Activated naive CD8-positive, alpha-beta T cell treated with anti-CD3 and anti-CD28 coated beads for 36 hours (primary cell): ENCODE results near the gene TMEM108. TPM values are rescaled to one million over a fixed set of nuclear protein-coding genes. Genes with fewer than 3 reads are reported as not detected.

Source experiments
- DNase-seq: peaks from one replicate; pipeline ENCODE4 v3.0.0; 2021
- H3K27ac Mint-ChIP-seq: one replicate; pipeline ENCODE4 v1.8.0; 2022; ENCODE audit warnings: mild to moderate bottlenecking, moderate library complexity, mixed read lengths
- H3K27me3 Mint-ChIP-seq: one replicate; pipeline ENCODE4 v1.8.0; 2022; ENCODE audit warnings: mild to moderate bottlenecking, mixed read lengths
- H3K36me3 Mint-ChIP-seq: one replicate; pipeline ENCODE4 v1.8.0; 2021; ENCODE audit warnings: mild to moderate bottlenecking, mixed read lengths
- H3K4me1 Mint-ChIP-seq: one replicate; pipeline ENCODE4 v1.8.0; 2021; ENCODE audit warnings: mixed read lengths
- H3K4me3 Mint-ChIP-seq: one replicate; pipeline ENCODE4 v1.8.0; 2022; ENCODE audit warnings: mild to moderate bottlenecking, moderate library complexity, mixed read lengths
- H3K9me3 Mint-ChIP-seq: one replicate; pipeline ENCODE4 v1.8.0; 2022; ENCODE audit warnings: mixed read lengths
- total RNA-seq, 2 experiments: library from RNA; stranded (reverse); gene quantifications; one replicate each; pipeline ENCODE4 v1.2.3, GENCODE V29; 2021

TMEM108 gene
- total RNA-seq, 2 experiments from 2014 or later, result not detected

DNA sequence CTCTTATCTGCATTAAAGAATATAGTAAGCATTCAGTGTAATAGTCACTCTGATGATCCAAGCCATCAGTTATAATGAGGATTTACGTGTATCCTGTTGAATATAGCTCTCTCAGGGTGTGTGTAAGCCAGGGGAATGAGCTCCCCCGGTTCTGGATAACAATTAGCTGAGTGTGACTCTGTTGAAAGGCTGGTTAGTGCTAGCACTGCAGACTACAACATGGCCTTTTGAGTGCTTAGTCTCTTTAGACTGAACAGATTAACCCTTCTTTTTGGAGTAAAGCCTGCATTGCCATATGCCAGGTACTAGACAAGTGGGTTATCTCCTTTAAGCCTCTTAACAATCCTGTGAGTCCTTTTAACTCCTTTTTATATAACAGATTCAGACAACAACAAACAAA lies 119.5 kb downstream of the TMEM108 start:
- H3K4me3 Mint-ChIP-seq, result no peak overlapping the region
- no peaks in the 10 kb centered on the region for H3K36me3 Mint-ChIP-seq
- H3K4me1 Mint-ChIP-seq, result no peaks in the 10 kb centered on the region
- H3K27ac Mint-ChIP-seq, result no peak overlapping the region
- H3K9me3 Mint-ChIP-seq, result peaks cover 3% of the 10 kb centered on the region
- H3K27me3 Mint-ChIP-seq, result peaks cover 9% of the 10 kb centered on the region
- no peak for DNase-seq

DNA sequence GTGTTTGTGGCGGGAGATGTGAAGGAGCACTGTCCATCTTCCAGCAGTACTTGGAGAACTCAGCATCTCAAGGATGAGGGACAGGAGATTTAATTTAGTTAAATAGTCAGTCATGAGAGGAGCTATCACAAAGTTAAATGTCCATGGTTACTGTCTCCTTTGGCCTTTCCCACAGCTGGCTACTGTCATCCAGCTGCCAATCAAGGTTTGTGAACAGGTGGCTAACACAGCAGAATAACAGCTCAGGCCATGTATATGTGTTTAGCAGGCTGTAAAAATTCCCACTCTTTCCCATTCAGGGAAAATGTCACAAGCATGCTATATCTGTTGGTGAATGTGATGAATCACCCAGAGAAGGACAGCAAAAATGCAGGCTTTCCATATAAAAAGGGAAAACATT lies 120.5 kb downstream of the TMEM108 start:
- H3K27ac Mint-ChIP-seq, result no peak overlapping the region
- H3K4me3 Mint-ChIP-seq, result no peak overlapping the region
- no peaks in the 10 kb centered on the region for H3K36me3 Mint-ChIP-seq
- peaks cover 3% of the 10 kb centered on the region for H3K9me3 Mint-ChIP-seq
- DNase-seq, result no peak
- peaks cover 9% of the 10 kb centered on the region for H3K27me3 Mint-ChIP-seq
- no peaks in the 10 kb centered on the region for H3K4me1 Mint-ChIP-seq

DNA sequence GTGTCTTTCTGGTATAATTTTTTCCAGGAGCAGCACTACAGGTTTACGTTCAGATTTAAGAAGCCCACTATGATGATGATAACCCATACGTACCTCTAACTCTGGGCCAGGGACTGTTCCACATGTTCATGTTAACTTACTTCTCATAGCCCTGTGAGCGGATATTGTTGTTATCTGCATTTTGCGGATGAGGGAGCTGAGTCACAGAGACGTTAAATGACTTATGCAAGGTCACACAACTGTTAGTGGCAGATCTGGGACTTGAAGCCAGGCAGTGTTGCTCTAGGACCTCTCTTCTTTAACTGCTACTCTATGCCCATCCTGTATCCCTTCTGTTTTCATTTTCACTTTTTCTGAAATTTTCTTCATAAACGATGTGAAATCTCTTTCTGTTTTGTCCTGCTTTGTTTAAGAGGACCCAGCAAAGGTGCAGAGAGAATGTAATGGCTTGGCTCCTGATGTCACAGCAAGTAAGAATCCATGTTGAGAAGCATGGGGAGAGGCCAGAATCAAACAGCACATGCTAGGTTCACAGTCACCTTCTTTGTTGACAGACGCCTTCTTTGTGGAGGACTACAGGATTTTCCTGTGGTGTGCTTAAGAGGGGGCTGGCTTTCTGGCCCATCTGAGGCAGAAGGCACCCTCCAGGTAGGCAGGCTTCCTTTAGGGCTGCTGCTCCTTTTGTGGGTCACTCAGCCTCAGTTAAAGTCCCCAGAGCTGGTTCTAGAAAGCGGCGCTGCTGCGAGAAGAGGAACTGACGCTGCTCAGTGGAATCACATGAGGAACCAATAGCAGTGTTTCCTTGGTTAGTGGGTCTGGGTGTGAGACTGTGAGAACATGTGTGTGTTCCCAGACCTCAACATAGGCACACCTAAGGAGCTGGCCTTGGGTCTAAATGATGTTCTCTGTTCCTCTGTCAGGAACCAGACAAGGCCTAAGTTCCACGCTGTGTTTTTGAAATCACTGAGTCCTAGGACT lies 121.6 kb downstream of the TMEM108 start:
- Mint-ChIP-seq H3K27ac (no peak overlapping the region), H3K36me3 (no peaks in the 10 kb centered on the region), H3K27me3 (peaks cover 9% of the 10 kb centered on the region), H3K4me1 (no peaks in the 10 kb centered on the region), H3K9me3 (peaks cover 2% of the 10 kb centered on the region), H3K4me3 (no peak overlapping the region)
- no peak for DNase-seq

DNA sequence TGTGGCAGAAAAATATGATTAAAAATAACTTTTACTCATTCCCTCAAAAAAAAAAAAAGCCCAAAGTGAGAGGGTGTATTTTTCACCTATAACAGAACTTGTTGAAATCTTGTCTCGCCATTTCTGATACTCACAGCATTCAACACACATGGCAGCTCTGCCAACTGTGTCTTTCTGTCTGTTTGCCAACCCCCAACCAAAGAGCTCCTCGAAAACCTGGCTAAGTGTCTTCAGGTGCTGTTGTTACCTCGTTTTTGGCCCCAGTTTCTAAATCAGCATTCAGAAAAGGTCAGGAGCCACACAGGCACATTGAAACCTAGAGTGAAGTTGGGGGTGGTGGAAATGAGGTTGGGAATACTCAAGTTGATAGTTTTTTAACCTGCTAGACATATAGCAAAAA lies 123.5 kb downstream of the TMEM108 start:
- no peaks in the 10 kb centered on the region for H3K36me3 Mint-ChIP-seq
- DNase-seq, result no peak

DNA sequence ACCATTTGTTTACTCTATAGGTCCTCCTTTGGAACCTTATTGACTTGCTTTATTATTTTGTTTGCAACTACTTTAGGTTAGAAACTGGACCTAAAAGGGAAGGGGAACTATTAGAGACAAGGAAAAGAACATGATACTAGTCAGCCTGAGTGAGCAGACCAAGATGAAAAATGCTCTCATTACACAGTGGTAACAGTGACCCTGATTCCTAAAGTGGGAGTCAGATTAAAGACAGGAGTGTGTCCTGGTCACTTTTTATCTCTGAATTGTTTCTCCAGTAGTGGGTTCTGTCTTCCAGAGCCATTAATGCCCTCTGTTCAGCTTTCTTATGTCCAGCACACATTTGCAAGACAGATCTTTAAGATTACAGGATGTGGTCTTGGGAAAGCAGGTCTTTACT lies 124.1 kb downstream of the TMEM108 start:
- DNase-seq, result no peak
- H3K4me1 Mint-ChIP-seq, result no peaks in the 10 kb centered on the region
- no peak overlapping the region for H3K27ac Mint-ChIP-seq

More for the DNA sequence above, 123.5 kb downstream of the TMEM108 start:
- H3K27ac Mint-ChIP-seq, result no peak overlapping the region
- no peaks in the 10 kb centered on the region for H3K4me1 Mint-ChIP-seq
- H3K4me3 Mint-ChIP-seq, result no peak overlapping the region
- H3K27me3 Mint-ChIP-seq, result peaks cover 9% of the 10 kb centered on the region
- H3K9me3 Mint-ChIP-seq, result no peaks in the 10 kb centered on the region

DNA sequence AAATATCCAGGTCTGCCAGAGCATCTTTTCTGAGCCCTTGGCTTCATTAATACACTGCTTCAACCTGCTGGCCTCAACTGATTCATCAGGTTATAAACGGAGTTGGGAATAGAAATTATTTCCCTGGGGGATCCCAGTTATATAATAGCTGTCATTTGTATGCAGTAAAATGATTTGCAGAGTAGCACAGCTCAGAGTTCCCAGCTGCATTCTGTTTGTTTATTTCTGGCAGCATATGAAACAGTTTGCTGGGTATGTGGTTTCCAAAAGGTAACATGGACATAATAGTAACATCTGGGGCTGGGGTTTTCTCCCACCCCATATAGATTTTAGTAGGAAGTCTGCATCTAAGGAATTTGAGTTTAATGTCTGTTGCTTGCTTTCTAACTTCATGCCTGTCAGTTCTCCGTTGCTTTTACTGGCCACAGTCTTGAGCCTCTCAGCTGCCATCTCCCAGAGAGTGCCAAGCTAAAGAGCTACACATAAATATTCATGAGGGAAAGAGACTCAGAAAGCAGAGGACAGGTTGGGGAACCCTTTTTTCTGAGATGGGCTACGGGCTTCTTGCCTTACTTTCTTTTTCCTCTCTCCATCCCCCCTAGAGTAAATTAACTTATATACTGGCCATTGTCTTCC lies 124.6 kb downstream of the TMEM108 start:
- Mint-ChIP-seq H3K4me3 (no peak overlapping the region), H3K4me1 (no peaks in the 10 kb centered on the region), H3K36me3 (no peaks in the 10 kb centered on the region), H3K27me3 (peaks cover 8% of the 10 kb centered on the region), H3K9me3 (no peaks in the 10 kb centered on the region), H3K27ac (no peak overlapping the region)
- no peak for DNase-seq

More for the DNA sequence above, 124.1 kb downstream of the TMEM108 start:
- no peaks in the 10 kb centered on the region for H3K36me3 Mint-ChIP-seq
- H3K4me3 Mint-ChIP-seq, result no peak overlapping the region
- no peaks in the 10 kb centered on the region for H3K9me3 Mint-ChIP-seq
- H3K27me3 Mint-ChIP-seq, result peaks cover 9% of the 10 kb centered on the region

DNA sequence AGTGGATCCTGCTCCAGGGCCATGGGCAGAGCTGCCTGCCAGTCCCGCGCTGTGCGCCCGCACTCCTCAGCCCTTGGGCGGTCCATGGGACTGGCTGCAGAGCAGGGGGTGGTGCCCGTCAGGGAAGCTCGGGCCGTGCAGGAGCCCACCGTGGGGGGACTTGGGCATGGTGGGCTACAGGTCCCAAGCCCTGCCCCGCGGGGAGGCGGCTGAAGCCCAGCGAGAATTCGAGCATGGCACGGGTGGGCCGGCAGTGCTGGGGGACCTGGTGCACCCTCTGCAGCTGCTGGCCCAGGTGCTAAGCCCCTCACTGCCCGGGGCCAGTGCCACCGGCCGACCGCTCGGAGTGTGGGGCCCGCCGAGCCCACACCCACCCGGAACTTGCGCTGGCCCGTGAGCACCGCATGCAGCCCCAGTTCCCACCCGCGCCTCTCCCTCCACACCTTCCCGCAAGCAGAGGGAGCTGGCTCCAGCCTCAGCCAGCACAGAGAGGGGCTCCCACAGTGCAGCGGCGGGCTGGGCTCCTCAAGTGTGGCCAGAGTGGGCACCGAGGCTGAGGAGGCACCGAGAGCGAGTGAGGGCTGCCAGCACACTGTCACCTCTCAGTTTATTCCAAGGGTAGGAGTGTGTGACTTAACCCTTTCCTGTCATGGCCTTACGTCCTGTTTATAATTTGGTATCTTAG lies 129.3 kb downstream of the TMEM108 start:
- Mint-ChIP-seq H3K27me3 (peaks cover 15% of the 10 kb centered on the region), H3K4me1 (peaks cover 2% of the 10 kb centered on the region), H3K27ac (no peak overlapping the region), H3K4me3 (no peak overlapping the region), H3K36me3 (no peaks in the 10 kb centered on the region), H3K9me3 (no peaks in the 10 kb centered on the region)
- DNase-seq, result no peak

DNA sequence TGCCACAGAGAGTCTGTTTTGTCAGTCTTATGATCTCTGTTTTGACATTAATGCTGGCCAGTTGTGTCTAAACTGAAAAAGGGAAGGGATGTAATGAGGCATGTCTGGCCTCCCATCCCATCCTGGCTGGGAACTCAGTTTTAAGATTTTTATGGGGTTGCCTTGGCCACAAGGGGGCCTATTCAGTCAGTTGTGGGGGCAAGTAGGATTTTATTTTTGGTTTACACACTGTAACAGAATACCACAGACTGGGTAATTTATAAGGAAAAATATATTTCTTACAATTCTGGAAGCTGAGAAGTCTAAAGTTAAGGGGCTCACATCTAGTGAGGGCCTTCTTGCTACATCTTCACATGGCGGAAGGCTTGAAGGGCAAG lies 129.8 kb downstream of the TMEM108 start:
- Mint-ChIP-seq H3K27ac (no peak overlapping the region), H3K36me3 (no peaks in the 10 kb centered on the region), H3K27me3 (peaks cover 18% of the 10 kb centered on the region), H3K9me3 (no peaks in the 10 kb centered on the region), H3K4me1 (peaks cover 2% of the 10 kb centered on the region), H3K4me3 (no peak overlapping the region)
- DNase-seq, result no peak

DNA sequence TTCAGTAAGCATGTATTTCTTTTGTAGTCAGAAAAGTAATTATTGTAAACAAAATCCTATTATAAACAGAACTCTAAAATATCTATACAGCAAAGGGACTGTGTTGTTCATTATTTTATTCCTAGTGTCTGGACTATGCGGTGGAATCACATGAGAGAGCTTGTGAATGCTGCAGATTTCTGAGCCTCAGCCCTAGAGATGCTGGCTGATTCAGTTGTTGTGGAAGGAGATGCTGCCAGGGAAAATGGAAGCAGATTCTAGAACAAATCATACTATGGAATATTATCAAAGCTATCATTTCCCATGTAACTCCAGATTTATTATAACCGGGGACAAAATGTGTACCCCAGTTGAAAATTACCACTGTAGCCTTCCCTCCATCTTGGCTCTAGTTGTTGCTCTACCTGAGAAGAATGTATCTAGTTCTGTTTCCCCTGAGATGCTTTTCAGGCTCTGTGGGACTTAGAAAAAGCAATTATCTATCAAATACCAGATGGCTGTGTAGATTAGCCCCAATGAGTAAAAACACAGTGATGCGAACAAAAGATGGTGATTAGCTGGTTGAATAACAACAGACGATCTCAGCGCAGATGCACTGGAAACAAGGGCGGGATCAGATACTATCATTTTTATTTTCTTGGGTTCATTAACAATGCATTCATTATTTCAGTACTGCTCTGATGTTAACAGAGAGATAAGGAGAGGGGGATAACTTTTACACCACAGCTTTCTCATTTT lies 131.3 kb downstream of the TMEM108 start:
- H3K4me1 Mint-ChIP-seq, result peaks cover 2% of the 10 kb centered on the region
- no peak overlapping the region for H3K27ac Mint-ChIP-seq
- no peak for DNase-seq
- H3K27me3 Mint-ChIP-seq, result peaks cover 20% of the 10 kb centered on the region
- no peak overlapping the region for H3K4me3 Mint-ChIP-seq
- no peaks in the 10 kb centered on the region for H3K9me3 Mint-ChIP-seq
- no peaks in the 10 kb centered on the region for H3K36me3 Mint-ChIP-seq

DNA sequence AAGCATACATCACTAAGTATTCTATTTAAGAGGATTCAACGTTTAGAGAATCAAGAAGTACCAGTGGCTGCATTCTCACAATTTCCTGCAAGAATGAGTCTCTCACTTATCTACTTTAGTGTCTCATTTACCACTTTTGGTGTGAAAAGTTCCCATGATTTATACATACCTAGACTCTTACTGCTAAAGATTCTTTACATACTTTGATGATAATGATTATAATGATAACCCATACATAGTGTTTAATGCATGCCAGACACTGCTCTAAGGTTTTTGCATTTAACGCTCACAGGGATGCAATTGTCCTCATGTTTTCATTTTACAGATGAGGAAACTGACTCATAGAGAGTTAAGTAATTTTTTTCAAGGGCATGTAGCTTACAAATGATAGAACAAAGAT lies 133.6 kb downstream of the TMEM108 start:
- Mint-ChIP-seq H3K27me3 (peaks cover 20% of the 10 kb centered on the region), H3K36me3 (no peaks in the 10 kb centered on the region), H3K4me1 (peaks cover 2% of the 10 kb centered on the region), H3K9me3 (peaks cover 4% of the 10 kb centered on the region), H3K27ac (no peak overlapping the region), H3K4me3 (no peak overlapping the region)
- DNase-seq, result no peak

DNA sequence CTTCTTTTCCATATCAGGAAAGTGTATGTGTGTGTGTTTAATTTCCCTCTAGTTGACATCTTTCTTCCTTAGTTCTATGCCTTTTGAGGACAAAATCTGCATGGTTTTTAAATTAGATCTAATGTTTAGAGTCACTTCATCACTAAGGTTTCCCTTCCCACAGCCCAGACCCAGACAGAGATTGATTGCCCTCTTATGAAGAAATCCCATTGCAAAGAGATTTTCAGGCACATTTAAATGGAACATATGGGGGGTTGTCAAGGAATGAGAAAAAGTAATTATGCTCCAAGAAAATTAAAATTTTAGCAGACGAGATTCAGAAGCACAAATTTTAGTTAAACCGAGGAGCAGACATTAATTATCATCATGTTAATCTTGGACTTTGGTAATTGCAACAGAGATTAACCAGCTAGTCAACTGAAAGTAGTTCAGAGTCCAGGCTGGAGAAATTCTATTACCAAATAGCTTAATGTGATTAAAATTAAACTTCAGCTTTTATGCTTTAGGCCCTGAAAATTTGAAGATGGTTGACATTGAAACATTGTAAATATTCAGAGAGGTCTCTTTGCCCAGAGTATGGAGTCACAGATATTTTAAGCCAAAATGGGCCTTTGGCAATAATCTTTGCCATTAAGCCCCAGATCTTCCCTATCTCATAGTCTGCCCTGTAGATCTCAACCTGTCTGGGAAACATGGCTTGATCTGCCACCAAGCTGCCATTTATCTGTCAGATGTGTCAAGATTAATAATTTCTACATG lies 143.4 kb downstream of the TMEM108 start:
- no peak overlapping the region for H3K27ac Mint-ChIP-seq
- no peaks in the 10 kb centered on the region for H3K36me3 Mint-ChIP-seq
- H3K4me1 Mint-ChIP-seq, result no peaks in the 10 kb centered on the region
- no peaks in the 10 kb centered on the region for H3K27me3 Mint-ChIP-seq
- no peaks in the 10 kb centered on the region for H3K9me3 Mint-ChIP-seq
- H3K4me3 Mint-ChIP-seq, result no peak overlapping the region
- DNase-seq, result no peak

DNA sequence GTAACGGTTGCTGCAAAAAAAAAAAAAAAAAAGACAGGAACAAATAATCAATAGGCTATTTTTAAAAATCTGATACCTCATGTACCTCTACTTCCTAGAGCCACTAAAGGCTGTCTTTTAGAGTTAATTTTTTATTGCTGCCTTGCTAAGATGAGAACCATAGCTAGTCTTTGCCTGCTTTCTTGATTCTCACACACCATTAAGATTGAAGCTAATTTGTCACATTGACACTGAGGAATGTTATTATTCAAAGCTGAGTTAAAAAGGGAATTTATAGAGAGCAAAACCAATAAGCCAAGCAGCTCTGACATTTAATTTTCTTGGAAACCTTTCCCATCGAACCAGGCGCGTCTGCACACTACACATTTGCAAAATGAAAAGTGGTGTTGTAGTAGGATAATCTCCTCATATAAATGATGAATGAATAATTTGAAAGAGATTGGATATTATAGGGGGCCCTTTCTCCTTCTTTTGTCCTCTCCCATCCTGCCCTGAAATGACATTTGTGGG lies 149.7 kb downstream of the TMEM108 start:
- DNase-seq, result no peak
- peaks cover 10% of the 10 kb centered on the region for H3K27me3 Mint-ChIP-seq
- no peaks in the 10 kb centered on the region for H3K36me3 Mint-ChIP-seq
- H3K4me1 Mint-ChIP-seq, result no peaks in the 10 kb centered on the region
- H3K4me3 Mint-ChIP-seq, result no peak overlapping the region
- H3K27ac Mint-ChIP-seq, result no peak overlapping the region
- no peaks in the 10 kb centered on the region for H3K9me3 Mint-ChIP-seq

DNA sequence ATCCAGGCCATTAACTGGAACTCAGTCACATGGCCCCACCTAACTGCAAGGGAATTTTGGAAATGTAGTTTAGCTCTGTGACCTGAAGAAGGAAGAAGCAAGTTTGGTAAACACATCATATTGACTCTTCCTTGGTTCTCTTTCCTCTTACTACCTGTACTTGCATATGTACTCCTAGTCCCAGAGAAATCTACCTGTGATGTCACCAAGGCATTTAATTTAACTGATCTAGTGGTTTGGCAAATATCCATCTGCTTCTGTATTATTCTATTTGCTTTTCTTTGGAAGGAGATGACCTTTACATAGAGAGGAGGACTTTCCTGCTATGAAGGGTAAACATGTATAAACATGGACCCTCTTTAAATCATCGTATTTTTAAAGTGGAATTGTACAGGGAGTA lies 150.8 kb downstream of the TMEM108 start:
- DNase-seq, result no peak
- peaks cover 10% of the 10 kb centered on the region for H3K27me3 Mint-ChIP-seq
- no peaks in the 10 kb centered on the region for H3K36me3 Mint-ChIP-seq
- no peak overlapping the region for H3K4me3 Mint-ChIP-seq
- H3K27ac Mint-ChIP-seq, result no peak overlapping the region
- no peaks in the 10 kb centered on the region for H3K9me3 Mint-ChIP-seq
- H3K4me1 Mint-ChIP-seq, result no peaks in the 10 kb centered on the region

DNA sequence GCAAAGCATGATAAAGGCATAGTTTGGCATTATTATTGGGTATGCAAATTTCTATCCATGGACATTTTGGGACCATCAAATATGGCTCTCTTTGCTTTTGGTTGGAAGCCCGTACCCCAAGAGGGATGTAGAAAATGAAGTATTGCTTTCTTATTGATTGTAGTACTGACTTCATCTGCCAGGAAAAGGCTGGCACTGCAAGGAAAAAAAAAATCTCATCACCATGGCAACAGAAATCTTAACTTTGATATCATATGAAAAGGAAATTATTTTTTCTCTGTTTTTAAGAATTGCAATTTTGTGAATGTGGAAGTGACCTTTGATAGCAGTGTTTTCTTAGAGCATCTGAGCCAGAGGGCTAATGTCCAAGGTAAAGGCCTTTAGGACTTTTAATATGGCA lies 151.7 kb downstream of the TMEM108 start:
- H3K36me3 Mint-ChIP-seq, result no peaks in the 10 kb centered on the region
- DNase-seq, result no peak
- H3K9me3 Mint-ChIP-seq, result no peaks in the 10 kb centered on the region
- H3K4me1 Mint-ChIP-seq, result no peaks in the 10 kb centered on the region
- no peak overlapping the region for H3K27ac Mint-ChIP-seq
- peaks cover 10% of the 10 kb centered on the region for H3K27me3 Mint-ChIP-seq
- H3K4me3 Mint-ChIP-seq, result no peak overlapping the region
